Midbrain (tissue), 1 donor: ENCODE data around the gene TMEM175.

ENCODE experiments used
- DNase-seq: peaks from one replicate; lab custom pipeline; 2025; lab: John Stamatoyannopoulos, UW

The TMEM175 gene

DNA sequence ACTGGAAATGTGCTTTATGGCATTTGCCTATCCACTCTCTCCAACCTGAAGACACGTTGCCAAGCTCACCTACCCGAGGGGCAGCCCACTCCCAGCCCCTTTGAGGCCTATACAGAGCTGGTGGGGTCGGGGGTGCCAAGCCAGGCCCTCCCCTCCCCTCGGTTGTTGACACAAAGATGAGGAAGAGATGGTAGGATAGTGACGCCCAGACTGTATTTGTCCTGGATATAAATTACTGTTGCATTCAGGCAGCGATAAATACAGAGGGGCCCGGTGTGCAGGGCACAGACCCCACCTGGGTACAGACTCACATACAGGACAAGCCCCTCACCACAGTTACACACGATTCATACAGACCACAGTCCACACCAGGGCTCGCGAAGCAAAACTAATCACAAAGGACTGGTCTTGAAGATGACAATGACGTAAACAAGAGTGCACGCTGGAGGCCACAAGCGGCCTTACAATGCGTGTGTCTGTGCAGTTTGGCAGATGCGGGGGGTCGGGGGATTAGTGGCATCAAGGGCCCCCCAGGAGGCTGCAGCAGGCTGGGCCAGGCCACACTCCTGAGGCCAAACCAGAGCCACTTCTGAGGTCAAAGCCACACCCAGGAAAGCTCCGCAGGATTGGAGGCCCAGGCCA is 26.6 kb downstream of the TMEM175 start:
- DNase-seq: no peak

DNA sequence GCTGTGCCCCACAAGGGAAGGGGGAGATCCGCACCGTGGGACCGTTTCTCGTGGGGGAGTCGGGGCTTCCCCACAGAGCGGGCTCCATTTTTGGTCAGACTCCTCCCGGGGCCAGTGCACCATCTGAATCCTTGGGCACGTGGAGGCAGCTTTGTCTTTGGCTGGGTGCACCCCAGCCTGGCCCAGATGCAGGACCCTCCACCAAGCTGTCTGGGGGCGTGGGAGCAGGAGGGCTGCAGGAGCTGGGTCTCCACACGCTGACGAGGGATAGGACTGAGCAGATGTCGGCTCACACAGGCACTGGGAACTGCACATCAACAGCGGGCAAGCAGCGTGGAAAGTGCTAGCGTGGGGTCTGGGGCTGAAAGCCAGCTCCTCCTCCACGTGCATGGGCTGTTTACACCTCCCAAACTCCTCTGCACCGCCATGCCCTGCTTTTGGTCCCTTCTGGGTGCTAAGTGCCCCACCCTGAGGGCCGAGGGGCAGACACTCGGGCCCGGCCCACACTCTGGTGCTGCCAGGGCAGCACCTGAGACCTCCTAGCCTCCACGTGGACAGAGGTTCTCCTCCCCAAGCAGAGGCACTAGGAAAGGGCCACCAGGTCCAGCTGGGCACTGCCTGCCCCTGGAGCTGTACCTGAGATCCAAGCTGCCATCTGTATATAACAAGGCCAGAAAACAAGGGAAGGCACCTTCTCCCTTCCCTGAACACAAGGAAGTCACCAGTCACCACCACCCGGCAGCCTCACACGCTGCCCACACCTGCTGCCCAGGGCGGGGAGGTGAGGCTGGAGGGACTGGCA is 27.3 kb downstream of the TMEM175 start:
- DNase-seq: no peak

GRCh38 chr4:960140-960635 is 27.9 kb downstream of the TMEM175 start:
- DNase-seq: no peak

DNA sequence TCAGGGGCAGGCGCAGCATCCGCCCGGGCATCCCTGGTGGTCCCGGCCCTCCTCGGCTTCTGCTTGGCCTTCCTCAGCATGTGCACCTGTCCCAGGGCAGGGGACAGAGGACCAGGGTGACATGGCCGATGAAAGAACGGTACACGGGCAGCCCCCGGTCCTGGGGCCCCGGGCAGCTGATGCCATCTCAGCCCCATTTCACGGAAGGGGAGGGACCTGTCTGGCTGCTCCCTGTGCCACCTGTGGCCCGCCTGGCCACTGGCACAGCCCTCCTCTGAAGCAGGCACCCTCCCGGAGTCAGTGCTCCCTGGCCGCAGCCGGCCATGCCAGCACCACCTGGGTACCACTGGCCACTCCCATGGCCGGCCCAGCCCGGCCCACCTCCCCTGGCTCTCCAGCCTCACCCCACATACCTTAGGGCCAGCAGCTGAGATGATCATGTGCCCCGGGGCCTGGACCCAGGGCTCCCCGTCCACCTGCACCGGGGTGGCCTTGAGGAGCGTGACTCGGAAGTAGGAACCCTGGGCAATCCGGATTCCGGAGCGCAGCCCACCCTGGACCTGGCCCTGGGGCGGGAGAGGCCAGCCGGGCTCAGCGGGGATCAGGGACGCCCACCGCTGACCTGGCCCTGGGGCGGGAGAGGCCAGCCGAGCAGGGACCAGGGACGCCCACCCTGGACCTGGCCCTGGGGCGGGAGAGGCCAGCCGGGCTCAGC is 28.5 kb downstream of the TMEM175 start:
- DNase-seq: no peak

DNA sequence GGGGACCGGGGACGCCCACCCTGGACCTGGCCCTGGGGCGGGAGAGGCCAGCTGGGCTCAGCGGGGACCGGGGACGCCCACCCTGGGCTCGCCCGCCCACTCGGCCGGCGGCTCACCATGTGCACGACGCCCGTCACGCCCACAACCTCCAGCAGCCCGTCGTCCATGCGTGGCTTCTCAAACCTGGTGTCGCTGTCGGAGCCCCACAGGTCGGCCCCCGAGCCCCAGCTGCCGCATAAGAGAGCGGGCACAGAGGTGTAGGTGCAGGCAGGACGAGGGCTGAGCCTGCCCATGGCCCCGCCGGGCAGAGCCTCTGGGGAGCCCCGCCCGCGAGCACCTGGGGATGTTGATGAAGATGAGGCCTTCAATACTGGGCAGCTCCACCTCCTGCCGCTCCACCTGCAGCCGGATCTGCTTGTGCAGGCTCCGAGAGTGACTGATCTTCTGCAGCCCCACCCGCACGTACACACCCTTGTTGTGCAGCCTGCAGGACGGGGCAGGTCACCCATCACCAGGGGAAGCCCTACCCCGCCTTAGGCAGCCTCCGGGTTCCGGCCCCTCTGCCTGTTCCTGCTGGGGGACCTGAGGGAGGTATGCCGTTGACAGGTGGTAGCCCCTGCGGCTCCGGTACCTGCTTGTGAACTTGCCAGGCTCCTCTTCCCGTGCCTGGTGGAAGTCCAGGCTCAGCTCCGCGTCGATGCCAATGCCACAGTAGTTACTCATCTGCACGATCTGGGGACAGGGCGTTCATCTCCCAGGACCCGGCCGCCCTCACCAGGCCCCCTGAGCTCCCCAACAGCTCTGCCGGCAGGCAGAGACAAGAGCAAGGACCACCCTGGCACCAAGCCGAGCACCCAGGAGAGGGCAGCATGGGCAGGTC is 29.3 kb downstream of the TMEM175 start:
- no peak for DNase-seq

DNA sequence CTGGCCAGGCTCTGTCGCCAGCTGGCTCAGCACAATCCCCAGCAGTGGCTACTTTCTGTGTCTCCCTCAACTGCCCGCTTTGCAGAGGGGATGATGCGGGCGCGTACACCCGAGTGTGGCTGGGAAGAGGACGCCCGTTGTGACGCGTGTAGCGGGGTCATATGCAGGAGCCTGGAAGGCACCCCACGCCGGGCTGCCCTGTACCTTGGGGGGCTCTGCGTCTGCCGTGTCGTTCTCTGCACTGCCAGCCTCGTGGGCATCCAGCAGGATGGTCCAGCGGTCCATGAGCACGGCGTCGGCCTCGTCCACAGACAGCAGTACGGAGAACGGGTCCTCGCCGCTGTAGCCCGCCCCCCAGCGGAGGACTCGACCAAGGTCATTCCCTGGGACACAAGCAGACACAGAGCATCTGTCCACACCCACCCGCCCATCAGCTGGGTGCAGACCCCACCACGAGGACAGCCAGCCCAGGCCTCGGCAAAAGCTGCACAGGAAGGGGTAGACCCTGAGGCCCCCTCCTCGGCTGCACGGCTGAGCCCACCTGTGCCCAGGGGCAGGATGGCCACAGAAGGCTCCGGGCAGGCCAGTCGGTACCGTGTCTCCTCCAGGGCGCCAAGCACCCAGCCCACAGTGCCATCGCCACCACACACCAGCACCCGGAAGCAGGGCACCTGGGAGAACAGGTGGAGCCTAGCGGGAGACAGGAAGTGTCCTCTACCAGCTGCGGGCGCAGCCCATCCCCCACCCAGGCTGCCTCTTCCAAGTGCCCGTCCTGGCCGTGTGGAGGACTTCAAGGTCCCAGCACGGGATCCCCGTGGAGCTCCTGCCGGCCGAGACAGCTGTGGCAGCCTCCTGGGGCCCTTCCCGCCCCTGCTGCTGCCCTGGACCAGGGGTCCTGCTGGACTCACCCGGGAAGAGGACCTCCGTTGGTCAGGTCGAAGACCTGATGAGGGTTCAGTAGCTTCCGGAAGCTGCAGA is 30.3 kb downstream of the TMEM175 start:
- no peak for DNase-seq

DNA sequence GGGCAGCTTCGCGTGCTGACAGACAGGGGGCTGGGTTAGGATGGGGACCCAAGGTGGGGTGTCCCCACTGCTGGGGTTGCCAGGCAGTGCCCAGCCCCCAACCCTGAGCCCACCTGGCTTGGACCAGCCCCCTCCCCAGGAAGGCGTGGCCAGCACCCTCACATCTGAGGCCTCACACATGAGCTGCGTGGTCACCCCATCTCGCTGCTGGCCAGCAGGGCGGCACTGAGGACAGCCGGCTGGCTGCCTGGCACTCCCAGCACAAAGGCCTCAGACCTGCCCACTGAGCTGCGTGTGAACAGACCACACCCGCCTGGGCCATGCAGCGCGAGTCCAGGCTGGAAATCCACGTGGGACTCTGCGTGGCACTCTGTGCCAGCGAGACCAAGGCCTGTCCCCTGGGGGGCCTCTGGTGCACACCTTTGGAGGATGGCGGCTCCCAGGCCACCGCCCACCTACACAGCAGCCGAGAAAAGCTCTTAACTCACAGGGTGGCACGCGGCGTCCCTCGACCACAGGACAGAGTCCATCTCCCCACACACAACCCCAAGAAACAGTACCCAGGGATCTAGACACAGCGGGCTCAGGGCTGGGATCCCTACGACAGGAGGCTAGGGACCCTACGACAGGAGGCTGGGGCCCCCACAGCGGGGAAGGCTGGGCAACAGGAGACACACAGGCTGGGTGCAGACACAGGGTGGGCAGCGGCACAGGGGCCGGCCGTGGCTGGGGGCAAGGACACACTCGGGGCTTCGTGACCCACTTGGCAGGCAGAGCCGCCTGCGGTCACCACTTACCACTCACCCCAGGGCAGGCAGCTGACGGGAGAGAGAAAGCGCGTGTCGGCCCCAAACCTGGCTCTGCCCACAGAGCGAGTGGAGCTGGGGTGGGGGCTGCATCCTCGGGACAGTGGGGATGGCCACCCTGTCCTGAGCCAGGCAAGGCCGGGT is 31.3 kb downstream of the TMEM175 start:
- DNase-seq: no peak

DNA sequence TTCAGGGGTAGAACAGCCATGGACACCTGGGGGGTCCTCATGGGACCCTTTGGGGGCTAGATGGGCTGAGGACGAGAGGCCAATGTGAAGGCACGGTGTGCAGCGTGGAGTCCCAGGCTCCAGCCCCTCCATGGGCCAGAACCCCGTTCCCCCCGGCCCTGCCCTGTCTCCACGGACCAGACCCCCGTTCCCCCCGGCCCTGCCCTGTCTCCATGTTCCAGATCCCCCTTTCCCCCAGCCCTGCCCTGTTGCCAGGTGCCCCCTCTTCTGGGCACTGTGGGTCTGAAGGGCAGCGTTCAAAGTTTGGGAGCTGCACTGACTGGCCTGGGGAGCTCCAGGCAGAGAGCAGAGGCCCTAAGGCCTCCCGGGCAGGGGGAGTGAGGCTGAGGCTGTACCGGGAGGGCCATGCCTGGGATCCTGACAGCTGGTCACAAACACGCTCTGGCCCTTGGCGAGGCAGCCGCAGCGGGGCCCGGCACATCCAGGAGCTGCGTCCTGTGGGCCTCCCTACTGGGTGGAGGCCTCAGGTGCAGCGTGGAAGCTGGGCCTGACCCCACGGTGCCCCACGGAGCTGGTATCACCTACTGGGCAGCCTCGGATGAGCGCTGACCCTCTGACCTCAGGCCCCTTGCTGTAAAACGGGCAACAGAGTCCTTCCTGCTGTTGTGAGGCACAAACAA is 32.2 kb downstream of the TMEM175 start:
- DNase-seq: no peak

DNA sequence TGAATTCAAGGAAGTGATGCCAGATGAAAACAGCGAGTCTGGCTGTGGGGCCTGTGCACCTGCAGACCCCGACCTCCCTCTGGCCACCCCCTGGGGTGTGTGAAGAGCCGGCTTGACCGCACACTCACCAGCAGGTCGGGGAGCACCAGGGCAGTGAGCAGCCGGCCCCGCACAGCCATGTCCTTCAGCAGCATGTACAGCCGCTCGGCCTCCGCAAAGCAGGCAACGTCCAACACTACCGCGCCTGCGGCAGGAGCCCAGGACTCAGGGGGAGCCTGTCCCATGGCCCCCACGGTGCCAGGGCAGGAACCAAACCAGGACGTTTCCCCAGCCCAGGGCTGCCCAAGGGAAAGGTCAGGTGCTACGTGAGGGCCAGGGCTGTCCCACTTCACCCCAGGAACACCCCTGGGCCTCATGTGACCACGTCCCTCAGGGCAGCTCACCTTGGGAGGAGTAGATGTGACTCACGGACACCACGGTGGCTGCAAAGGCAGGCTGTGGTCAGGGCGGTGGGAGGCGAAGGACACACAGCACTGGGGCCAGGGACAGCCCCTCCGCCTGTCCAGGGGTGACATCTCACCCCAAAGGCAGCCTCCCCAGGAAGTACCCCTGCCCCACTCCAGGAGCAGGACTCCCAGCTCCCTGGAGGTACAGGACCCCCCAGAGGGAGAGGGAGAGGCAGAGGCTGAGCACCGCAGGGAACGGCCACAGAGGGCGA is 32.9 kb downstream of the TMEM175 start:
- DNase-seq: no peak

DNA sequence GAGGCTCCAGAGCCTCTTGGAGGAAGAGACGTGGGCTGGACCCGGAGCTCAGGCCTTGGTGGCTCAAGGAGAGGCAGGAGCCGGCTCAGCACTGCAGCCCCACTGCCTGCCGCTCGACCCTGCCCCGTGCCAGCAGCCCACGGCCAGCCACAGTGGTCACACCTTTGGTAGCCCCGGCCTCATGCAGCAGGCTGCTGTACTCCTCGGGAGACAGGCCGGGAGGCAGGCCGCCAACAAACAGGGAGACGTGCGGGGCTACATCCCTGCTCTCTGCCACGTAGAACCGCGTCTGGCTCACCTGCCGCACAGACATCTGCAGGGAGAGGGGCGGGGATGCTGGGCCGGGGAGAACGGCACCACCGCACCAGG is 33.5 kb downstream of the TMEM175 start:
- DNase-seq: no peak

- no peak for DNase-seq
Measured at GRCh38 chr4:966266-967112, 34.2 kb downstream of the TMEM175 start.

DNA sequence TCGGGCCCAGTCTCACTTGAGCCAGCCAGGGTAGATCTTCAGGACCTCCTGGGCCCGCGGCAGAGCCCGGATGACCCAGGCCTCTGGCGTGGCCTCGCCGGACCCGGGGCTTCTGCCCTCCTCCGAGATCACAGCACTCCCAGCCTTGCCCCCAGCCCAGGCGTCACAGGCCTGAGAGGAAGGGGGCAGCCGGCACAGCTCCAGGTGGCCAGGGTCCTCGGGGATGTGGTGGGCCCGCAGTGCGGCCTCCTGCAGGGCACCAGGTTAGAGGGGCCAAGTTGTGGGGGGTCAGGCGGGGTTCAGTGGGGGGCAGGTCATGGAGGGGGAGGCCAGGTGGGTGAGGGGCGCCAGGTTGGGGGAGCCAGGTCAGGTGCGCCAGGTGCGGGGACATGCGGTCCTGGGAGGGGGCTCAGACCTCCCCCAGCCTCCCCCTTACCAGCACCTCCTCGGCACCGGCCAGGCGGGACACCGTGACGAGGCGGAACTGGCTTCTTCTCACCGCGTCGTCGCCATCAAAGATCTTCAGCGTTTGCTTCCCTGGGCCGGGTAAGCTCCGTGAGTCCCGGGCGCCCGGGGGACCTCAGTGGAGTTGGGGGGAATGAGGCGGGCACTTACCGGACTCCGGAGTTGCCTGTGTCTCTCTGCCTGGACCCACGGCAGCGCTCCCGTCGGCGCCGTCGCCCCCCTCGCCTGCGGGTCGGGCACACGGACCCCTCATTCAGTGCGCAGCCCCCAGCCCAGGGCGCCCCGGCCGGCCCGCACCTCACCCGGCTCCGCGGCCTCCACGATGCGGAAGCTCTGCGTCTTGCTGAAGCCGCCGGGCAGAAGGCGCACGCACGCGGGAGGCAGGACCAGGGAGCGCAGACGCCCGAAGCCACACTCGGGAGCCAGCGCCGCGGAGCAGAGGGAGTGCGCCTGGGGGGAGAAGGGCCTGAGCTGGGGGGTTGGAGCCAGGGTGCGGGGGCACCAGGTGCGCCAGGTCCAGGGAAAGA is 35.1 kb downstream of the TMEM175 start:
- no peak for DNase-seq

DNA sequence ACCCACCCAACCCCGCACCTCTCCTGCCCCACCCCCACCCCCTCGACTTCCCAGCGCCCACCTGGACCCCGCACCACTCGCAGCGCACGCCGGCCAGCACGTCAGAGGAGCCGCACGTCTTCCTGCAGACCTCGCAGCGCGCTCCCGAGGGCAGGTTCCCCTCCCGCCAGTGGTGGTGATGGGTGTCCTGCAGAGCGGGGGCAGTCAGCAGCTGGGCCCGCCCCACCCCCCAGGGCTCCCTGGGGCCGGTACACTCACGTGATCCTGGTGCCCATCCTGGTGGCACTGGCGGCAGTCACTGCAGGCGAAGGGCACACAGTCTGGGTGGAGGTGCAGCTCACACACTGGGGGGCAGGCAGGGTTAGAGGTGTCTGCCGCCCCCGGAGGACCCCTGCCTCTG is 36.0 kb downstream of the TMEM175 start:
- DNase-seq: no peak

- no peak for DNase-seq
Measured at GRCh38 chr4:968621-969394, 36.5 kb downstream of the TMEM175 start.

- no peak for DNase-seq
Measured at GRCh38 chr4:970046-970745, 37.9 kb downstream of the TMEM175 start.
